Measurements from ENCODE around the gene ABLIM2. TPM values are rescaled to one million over a fixed set of nuclear protein-coding genes. Genes with fewer than 3 reads are reported as not detected.

ABLIM2 gene
- total RNA-seq, 1 donor from 2014 or later: 3.5 TPM

DNA sequence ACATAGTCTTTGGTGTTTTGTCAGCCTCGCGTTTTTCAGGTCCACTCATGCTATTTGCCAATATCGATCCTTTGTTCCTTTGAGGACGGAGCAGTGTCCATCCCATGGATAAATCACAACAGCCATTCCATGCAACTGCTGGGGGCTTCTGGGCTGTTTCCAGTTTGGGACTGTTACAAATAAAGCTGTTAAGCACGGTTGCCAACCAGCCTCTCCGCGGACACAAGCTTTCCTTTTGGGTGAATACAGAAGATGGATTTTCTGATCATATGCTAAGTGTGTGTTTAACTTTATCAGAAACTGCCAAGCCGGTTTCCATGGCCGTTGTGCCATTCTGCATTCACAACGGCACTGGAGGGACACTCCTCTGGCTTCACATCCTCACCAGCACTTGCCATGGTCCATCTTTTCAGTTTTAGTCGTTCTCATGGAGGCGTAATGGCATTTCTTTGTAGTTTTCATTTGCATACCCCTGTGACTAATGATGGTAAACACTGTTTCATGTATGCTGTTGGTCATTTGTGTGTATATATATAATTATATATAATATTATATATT, 67.8 kb downstream of the ABLIM2 start:
- TF ChIP-seq, protein P1, sequence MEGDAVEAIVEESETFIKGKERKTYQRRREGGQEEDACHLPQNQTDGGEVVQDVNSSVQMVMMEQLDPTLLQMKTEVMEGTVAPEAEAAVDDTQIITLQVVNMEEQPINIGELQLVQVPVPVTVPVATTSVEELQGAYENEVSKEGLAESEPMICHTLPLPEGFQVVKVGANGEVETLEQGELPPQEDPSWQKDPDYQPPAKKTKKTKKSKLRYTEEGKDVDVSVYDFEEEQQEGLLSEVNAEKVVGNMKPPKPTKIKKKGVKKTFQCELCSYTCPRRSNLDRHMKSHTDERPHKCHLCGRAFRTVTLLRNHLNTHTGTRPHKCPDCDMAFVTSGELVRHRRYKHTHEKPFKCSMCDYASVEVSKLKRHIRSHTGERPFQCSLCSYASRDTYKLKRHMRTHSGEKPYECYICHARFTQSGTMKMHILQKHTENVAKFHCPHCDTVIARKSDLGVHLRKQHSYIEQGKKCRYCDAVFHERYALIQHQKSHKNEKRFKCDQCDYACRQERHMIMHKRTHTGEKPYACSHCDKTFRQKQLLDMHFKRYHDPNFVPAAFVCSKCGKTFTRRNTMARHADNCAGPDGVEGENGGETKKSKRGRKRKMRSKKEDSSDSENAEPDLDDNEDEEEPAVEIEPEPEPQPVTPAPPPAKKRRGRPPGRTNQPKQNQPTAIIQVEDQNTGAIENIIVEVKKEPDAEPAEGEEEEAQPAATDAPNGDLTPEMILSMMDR (IDR thresholded peaks at IDR 0.05; ENCODE audit: unreplicated experiment): no peak
- H3K9me3 Mint-ChIP-seq: peaks cover 26% of the 10 kb centered on the region
- peaks cover 14% of the 10 kb centered on the region for H3K36me3 Mint-ChIP-seq
- H3K4me1 Mint-ChIP-seq: no peaks in the 10 kb centered on the region
- H3K27ac Mint-ChIP-seq: no peak overlapping the region
- no peak for DNase-seq (ENCODE audit: low spot score in 2 of 2, unreplicated experiment in 2 of 2)
- no peaks in the 10 kb centered on the region for H3K27me3 Mint-ChIP-seq (ENCODE audit: low read depth)
- H3K4me3 Mint-ChIP-seq: no peak overlapping the region

DNA sequence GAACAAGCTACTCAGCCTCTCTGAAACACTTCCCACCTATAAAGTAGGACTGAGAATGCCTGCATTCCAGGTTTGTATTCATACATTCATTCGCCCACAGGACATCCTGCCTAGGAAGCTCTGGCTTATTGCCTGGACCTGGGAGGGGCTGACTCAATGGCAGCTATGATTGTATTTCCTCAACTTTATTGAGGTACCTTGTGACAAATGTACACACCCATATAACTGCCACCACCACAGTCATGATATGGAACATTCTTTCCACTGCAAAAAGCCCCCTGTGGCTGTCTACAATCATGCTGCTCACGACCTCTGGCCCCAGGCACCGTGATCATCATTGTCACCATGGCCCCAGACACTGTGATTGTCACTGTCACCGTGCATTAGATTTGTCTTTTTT, 68.3 kb downstream of the ABLIM2 start:
- peaks cover 23% of the 10 kb centered on the region for H3K9me3 Mint-ChIP-seq
- no peaks in the 10 kb centered on the region for H3K27me3 Mint-ChIP-seq (ENCODE audit: low read depth)
- no peak for DNase-seq (ENCODE audit: low spot score in 2 of 2, unreplicated experiment in 2 of 2)
- no peak overlapping the region for H3K4me3 Mint-ChIP-seq
- peaks cover 11% of the 10 kb centered on the region for H3K36me3 Mint-ChIP-seq
- TF ChIP-seq, protein P1 (IDR thresholded peaks at IDR 0.05; ENCODE audit: unreplicated experiment): no peak
- H3K27ac Mint-ChIP-seq: no peak overlapping the region
- no peaks in the 10 kb centered on the region for H3K4me1 Mint-ChIP-seq

DNA sequence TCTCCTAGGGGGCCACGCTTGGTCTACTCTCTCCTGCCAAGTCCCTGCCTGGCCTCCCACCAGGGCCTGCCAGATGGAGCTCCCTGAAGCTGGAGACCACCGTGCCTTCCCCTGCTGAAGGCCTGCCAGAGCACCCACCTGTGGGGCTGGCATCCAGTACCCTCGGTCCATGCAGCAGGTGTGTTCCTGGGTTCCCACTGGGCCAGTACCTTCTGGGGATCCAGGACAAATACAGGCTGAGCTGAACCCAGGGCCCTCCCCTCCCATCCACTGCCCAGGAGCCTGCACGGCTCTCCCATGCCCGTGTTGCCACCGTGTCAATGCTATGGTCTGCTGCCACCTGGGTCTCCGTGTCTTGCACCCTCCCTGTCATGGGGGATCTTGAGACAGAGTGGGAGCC, 68.8 kb downstream of the ABLIM2 start:
- TF ChIP-seq, protein P1 (IDR thresholded peaks at IDR 0.05; ENCODE audit: unreplicated experiment): no peak
- peaks cover 20% of the 10 kb centered on the region for H3K9me3 Mint-ChIP-seq
- no peak for DNase-seq (ENCODE audit: low spot score in 2 of 2, unreplicated experiment in 2 of 2)
- H3K4me1 Mint-ChIP-seq: no peaks in the 10 kb centered on the region
- no peak overlapping the region for H3K27ac Mint-ChIP-seq
- no peak overlapping the region for H3K4me3 Mint-ChIP-seq
- H3K27me3 Mint-ChIP-seq (ENCODE audit: low read depth): no peaks in the 10 kb centered on the region
- peaks cover 11% of the 10 kb centered on the region for H3K36me3 Mint-ChIP-seq

DNA sequence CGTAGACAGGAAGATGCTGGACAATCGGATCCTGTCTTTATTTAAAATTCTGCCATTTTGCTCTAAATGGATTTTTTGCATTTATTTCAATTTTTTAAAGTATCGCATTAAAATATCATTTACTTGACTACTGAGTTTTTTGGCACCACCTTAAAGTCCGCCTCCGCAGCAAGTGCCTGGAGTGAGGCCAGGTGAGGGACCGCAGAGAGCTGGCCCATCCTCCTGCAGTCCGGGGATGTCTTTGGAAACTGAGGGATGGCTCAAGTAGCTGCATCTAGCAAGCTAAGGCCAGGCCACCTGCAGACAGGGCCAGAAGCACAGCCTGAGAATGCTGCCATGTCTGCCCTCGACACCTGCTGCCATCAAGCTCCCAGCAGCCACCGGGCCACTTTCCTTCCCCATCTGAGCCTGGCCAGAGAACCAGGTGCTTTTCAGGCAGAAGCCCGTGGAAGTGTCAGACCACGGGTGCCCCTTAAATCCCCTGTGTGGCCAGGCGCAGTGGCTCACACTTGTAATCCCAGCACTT, 69.6 kb downstream of the ABLIM2 start:
- H3K9me3 Mint-ChIP-seq: peaks cover 15% of the 10 kb centered on the region

DNA sequence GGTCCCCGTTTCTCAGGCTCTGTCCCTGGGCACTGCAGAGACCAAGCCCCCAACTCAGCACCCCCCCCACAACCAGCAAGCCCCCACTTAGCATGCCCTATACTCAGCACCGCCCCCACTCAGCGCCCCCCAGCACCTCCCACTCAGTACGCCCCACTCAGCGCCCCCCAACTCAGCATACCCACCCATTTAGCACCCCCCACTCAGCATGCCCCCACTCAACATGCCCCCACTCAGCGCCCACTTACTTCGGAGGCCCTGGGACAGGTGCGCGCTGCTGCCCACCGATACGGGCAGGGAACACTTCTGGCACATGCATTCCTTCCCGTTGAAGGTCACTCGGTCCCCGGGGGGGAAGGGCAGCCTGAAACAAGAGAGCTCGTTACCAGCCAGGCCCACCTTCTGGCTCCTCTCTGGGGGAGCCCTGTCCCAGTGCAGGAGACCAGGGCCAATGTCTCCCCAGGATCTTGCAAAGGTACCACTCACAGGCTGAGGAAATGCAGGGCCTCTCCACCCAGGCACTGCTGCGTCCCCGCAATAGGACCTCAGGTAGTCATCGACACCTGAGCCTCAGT, 70.6 kb downstream of the ABLIM2 start:
- no peaks in the 10 kb centered on the region for H3K36me3 Mint-ChIP-seq

More for the DNA sequence above, 69.6 kb downstream of the ABLIM2 start:
- H3K27me3 Mint-ChIP-seq (ENCODE audit: low read depth): no peaks in the 10 kb centered on the region
- no peak overlapping the region for H3K27ac Mint-ChIP-seq
- no peaks in the 10 kb centered on the region for H3K4me1 Mint-ChIP-seq
- no peak for DNase-seq (ENCODE audit: low spot score in 2 of 2, unreplicated experiment in 2 of 2)
- TF ChIP-seq, protein P1 (IDR thresholded peaks at IDR 0.05; ENCODE audit: unreplicated experiment): no peak
- no peak overlapping the region for H3K4me3 Mint-ChIP-seq
- peaks cover 8% of the 10 kb centered on the region for H3K36me3 Mint-ChIP-seq

More for the DNA sequence above, 70.6 kb downstream of the ABLIM2 start:
- no peak for DNase-seq (ENCODE audit: low spot score in 2 of 2, unreplicated experiment in 2 of 2)
- H3K4me3 Mint-ChIP-seq: no peak overlapping the region
- H3K4me1 Mint-ChIP-seq: no peaks in the 10 kb centered on the region
- peaks cover 6% of the 10 kb centered on the region for H3K9me3 Mint-ChIP-seq
- H3K27ac Mint-ChIP-seq: no peak overlapping the region
- TF ChIP-seq, protein P1 (IDR thresholded peaks at IDR 0.05; ENCODE audit: unreplicated experiment): no peak
- no peaks in the 10 kb centered on the region for H3K27me3 Mint-ChIP-seq (ENCODE audit: low read depth)

Data from mesothelial cell of epicardium (in vitro differentiated cells).